GM18505 (cell line): ENCODE data around the gene DOCK11.
"Not testable (repeated sequence)": the region's sequence is repeated elsewhere in the genome, so short reads cannot be mapped to it uniquely, and the experiment has no call there.

ENCODE experiments used
- ATAC-seq: cut with Tn5 transposase; IDR thresholded peaks from one replicate; pipeline ENCODE4 v1.9.1; 2021; ENCODE audit not compliant: unreplicated experiment
- POLR2A ChIP-seq: IDR thresholded peaks from 4 replicates; pipeline ENCODE4 v1.6.1; 2011; ENCODE audit warnings: borderline replicate concordance; ENCODE audit not compliant: insufficient read depth, insufficient read length; ENCODE audit errors: extremely low read depth

Gene DOCK11

GRCh38 chrX:118727686-118728339 is 232.2 kb downstream of the DOCK11 start:
- ATAC-seq: no peak
- no peak for TF ChIP-seq POLR2A

- no peak for ATAC-seq
Observed at GRCh38 chrX:118729042-118729652, 233.5 kb downstream of the DOCK11 start.

GRCh38 chrX:118730500-118731247 is 235.1 kb downstream of the DOCK11 start:
- no peak for TF ChIP-seq POLR2A

More at GRCh38 chrX:118729042-118729652, 233.5 kb downstream of the DOCK11 start:
- TF ChIP-seq POLR2A: no peak

GRCh38 chrX:118732551-118732950 is 236.9 kb downstream of the DOCK11 start:
- not testable (repeated sequence) for ATAC-seq

More at GRCh38 chrX:118730500-118731247, 235.1 kb downstream of the DOCK11 start:
- no peak for ATAC-seq

- peak; percentile 51 for ATAC-seq
- no peak for TF ChIP-seq POLR2A
Observed at GRCh38 chrX:118734909-118735308, 239.3 kb downstream of the DOCK11 start.
